WTC11 (cell line): ENCODE measurements around the gene FGFR4. TPM values are rescaled to one million over a fixed set of nuclear protein-coding genes. Genes with fewer than 3 reads are reported as not detected.

Experiments
- ATAC-seq: fragments of 200-7000 bp; cut with Tn5 transposase; 2 replicates; pipeline ENCODE4 v1.10.0; 2021; ENCODE audit warnings: mild to moderate bottlenecking, moderate library complexity
- CTCF ChIA-PET: fragments of 300-600 bp; sonication (Branson Sonifier 250); formaldehyde crosslinking; loops from one replicate; lab custom pipeline; 2021; ENCODE audit warnings: antibody characterized with exemption; lab: Charles Lee
- POLR2A ChIA-PET: fragments of 350-600 bp; sonication (Branson Sonifier 250); formaldehyde crosslinking; loops from one replicate; lab custom pipeline; 2021; ENCODE audit warnings: antibody characterized with exemption; lab: Charles Lee
- DNase-seq: peaks from one replicate; pipeline ENCODE4 v3.0.0; 2021; ENCODE audit warnings: low spot score
- H3K27ac Mint-ChIP-seq: 2 replicates; pipeline ENCODE4 v1.8.0; 2021; ENCODE audit warnings: mixed read lengths
- H3K27me3 Mint-ChIP-seq: 2 replicates; pipeline ENCODE4 v1.8.0; 2021; ENCODE audit warnings: low read depth, mild to moderate bottlenecking, moderate library complexity, mixed read lengths
- H3K36me3 Mint-ChIP-seq: 2 replicates; pipeline ENCODE4 v1.8.0; 2021; ENCODE audit warnings: mixed read lengths
- H3K4me1 Mint-ChIP-seq: 2 replicates; pipeline ENCODE4 v1.8.0; 2022; ENCODE audit warnings: mixed read lengths
- H3K4me3 Mint-ChIP-seq: 2 replicates; pipeline ENCODE4 v1.8.0; 2021; ENCODE audit warnings: mild to moderate bottlenecking, moderate library complexity, mixed read lengths
- H3K9me3 Mint-ChIP-seq: 2 replicates; pipeline ENCODE4 v1.8.0; 2021; ENCODE audit warnings: mixed read lengths
- CREM ChIP-seq: sonication (generic); formaldehyde crosslinking; IDR thresholded peaks from 2 replicates; pipeline ENCODE4 v1.8.1; 2022; ENCODE audit warnings: mild to moderate bottlenecking, missing genetic modification reagents, moderate library complexity
- ETV6 ChIP-seq: sonication (generic); formaldehyde crosslinking; IDR thresholded peaks from 2 replicates; pipeline ENCODE4 v1.8.1; 2022; ENCODE audit warnings: mild to moderate bottlenecking, missing genetic modification reagents
- FOXK1 ChIP-seq: sonication (generic); formaldehyde crosslinking; IDR thresholded peaks from 2 replicates; pipeline ENCODE4 v1.8.0; 2022; ENCODE audit warnings: mild to moderate bottlenecking, moderate library complexity, missing genetic modification reagents
- JUN ChIP-seq: sonication (generic); formaldehyde crosslinking; IDR thresholded peaks from 2 replicates; pipeline ENCODE4 v1.8.0; 2023; ENCODE audit warnings: mild to moderate bottlenecking, missing genetic modification reagents
- KAT7 ChIP-seq: sonication (generic); formaldehyde crosslinking; IDR thresholded peaks from 2 replicates; pipeline ENCODE4 v1.8.1; 2023; ENCODE audit warnings: missing genetic modification reagents, mild to moderate bottlenecking, borderline replicate concordance
- MYBL2 ChIP-seq: sonication (generic); formaldehyde crosslinking; IDR thresholded peaks from 2 replicates; pipeline ENCODE4 v1.8.1; 2023; ENCODE audit warnings: mild to moderate bottlenecking, moderate library complexity, missing genetic modification reagents
- PRRX2 ChIP-seq: fragments of 250-450 bp; sonication (Bioruptor Pico); IDR thresholded peaks from 2 replicates; pipeline ENCODE4 v1.8.0; 2021; ENCODE audit warnings: mild to moderate bottlenecking
- SMAD4 ChIP-seq: sonication (generic); formaldehyde crosslinking; IDR thresholded peaks from 2 replicates; pipeline ENCODE4 v1.8.0; 2022; ENCODE audit warnings: mild to moderate bottlenecking, missing genetic modification reagents
- TCF7 ChIP-seq: sonication (generic); formaldehyde crosslinking; IDR thresholded peaks from 2 replicates; pipeline ENCODE4 v1.8.0; 2022; ENCODE audit warnings: mild to moderate bottlenecking, low read depth, missing genetic modification reagents, moderate library complexity
- TEAD4 ChIP-seq: sonication (generic); formaldehyde crosslinking; IDR thresholded peaks from 2 replicates; pipeline ENCODE4 v1.8.0; 2022; ENCODE audit warnings: mild to moderate bottlenecking, missing genetic modification reagents
- ZNF121 ChIP-seq: sonication (generic); formaldehyde crosslinking; IDR thresholded peaks from 2 replicates; pipeline ENCODE4 v1.8.0; 2023; ENCODE audit warnings: missing genetic modification reagents
- total RNA-seq: library from RNA; stranded (reverse); gene quantifications from 3 replicates; pipeline ENCODE4 v1.2.3, GENCODE V29; 2021
- TF ChIP-seq, protein P1 (sequence below): sonication (generic); formaldehyde crosslinking; conservative IDR thresholded peaks from 2 replicates; pipeline ENCODE4 v1.8.1; 2023; ENCODE audit warnings: mild to moderate bottlenecking, low read depth, missing genetic modification reagents, moderate library complexity
- TF ChIP-seq, protein P2 (sequence below): sonication (generic); formaldehyde crosslinking; IDR thresholded peaks from 2 replicates; pipeline ENCODE4 v1.8.0; 2023; ENCODE audit warnings: missing genetic modification reagents
- TF ChIP-seq, protein P3 (sequence below): sonication (generic); formaldehyde crosslinking; IDR thresholded peaks from 2 replicates; pipeline ENCODE4 v1.8.1; 2022; ENCODE audit warnings: mild to moderate bottlenecking, missing genetic modification reagents, moderate library complexity, borderline replicate concordance
- TF ChIP-seq, protein P4 (sequence below): sonication (generic); formaldehyde crosslinking; IDR thresholded peaks from 2 replicates; pipeline ENCODE4 v1.8.0; 2022; ENCODE audit warnings: mild to moderate bottlenecking, missing genetic modification reagents
- TF ChIP-seq, protein P5 (sequence below): fragments of 250-450 bp; sonication (Bioruptor Pico); IDR thresholded peaks from 2 replicates; pipeline ENCODE4 v1.9.0; 2021; ENCODE audit warnings: moderate library complexity, mild to moderate bottlenecking, inconsistent platforms, borderline replicate concordance

The FGFR4 gene
- total RNA-seq, 1 experiment from 2014 or later = 108 TPM

DNA sequence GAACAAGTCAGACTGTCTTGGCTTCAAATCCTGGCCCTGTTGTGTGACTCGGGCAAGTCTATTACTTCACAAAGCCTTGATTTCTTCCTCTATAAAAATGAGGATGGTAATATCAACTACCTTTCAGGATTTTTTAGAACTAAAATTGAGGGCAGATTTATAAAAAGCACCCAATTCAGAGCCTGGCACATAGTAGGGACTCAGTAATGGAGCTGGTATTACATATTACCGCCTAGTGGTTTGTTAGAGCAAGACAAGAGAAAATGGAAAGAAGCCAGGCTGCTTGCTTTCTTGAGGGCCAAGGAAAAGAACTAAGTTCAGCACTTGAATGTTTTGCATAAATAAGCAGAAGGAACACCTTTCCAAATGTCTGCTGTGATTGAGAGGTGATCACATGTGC lies 44.8 kb upstream of the FGFR4 start (continued):
- TF ChIP-seq, protein P1, sequence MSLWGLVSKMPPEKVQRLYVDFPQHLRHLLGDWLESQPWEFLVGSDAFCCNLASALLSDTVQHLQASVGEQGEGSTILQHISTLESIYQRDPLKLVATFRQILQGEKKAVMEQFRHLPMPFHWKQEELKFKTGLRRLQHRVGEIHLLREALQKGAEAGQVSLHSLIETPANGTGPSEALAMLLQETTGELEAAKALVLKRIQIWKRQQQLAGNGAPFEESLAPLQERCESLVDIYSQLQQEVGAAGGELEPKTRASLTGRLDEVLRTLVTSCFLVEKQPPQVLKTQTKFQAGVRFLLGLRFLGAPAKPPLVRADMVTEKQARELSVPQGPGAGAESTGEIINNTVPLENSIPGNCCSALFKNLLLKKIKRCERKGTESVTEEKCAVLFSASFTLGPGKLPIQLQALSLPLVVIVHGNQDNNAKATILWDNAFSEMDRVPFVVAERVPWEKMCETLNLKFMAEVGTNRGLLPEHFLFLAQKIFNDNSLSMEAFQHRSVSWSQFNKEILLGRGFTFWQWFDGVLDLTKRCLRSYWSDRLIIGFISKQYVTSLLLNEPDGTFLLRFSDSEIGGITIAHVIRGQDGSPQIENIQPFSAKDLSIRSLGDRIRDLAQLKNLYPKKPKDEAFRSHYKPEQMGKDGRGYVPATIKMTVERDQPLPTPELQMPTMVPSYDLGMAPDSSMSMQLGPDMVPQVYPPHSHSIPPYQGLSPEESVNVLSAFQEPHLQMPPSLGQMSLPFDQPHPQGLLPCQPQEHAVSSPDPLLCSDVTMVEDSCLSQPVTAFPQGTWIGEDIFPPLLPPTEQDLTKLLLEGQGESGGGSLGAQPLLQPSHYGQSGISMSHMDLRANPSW = no peak
- TF ChIP-seq, protein P2, sequence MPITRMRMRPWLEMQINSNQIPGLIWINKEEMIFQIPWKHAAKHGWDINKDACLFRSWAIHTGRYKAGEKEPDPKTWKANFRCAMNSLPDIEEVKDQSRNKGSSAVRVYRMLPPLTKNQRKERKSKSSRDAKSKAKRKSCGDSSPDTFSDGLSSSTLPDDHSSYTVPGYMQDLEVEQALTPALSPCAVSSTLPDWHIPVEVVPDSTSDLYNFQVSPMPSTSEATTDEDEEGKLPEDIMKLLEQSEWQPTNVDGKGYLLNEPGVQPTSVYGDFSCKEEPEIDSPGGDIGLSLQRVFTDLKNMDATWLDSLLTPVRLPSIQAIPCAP (CRISPR knock-in tag) = no peak
- no peak for TF ChIP-seq FOXK1 (CRISPR knock-in tag)
- TF ChIP-seq, all 79 proteins: peak for 0

DNA sequence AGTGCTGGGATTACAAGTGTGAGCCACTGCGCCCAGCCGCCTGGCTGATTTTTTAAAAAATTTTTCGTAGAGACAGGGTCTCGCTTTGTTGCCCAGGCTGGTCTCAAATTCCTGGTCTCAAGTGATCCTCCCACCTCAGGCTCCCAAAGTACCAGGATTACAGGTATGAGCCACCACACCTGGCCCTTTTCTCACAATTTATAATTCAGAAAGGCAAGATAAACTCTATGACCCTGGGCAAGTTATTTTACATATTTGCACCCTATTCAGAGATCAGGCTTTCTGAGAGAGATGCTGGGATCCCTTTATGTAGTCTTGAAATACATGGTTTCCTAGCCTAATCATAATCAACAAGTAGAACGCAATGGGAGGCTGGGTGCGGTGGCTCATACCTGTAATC lies 43.6 kb upstream of the FGFR4 start:
- ATAC-seq (no peak), DNase-seq (no peak)
- Mint-ChIP-seq H3K9me3 (no peaks in the 10 kb centered on the region), H3K4me3 (no peak overlapping the region), H3K4me1 (no peaks in the 10 kb centered on the region), H3K27me3 (no peaks in the 10 kb centered on the region), H3K27ac (no peak overlapping the region), H3K36me3 (peaks cover 37% of the 10 kb centered on the region)
- TF ChIP-seq, protein P3, sequence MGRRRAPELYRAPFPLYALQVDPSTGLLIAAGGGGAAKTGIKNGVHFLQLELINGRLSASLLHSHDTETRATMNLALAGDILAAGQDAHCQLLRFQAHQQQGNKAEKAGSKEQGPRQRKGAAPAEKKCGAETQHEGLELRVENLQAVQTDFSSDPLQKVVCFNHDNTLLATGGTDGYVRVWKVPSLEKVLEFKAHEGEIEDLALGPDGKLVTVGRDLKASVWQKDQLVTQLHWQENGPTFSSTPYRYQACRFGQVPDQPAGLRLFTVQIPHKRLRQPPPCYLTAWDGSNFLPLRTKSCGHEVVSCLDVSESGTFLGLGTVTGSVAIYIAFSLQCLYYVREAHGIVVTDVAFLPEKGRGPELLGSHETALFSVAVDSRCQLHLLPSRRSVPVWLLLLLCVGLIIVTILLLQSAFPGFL = no peak
- TF ChIP-seq CREM = no peak
- no peak for TF ChIP-seq TEAD4 (CRISPR knock-in tag)
- no peak for TF ChIP-seq KAT7 (CRISPR knock-in tag)
- TF ChIP-seq, protein P4, sequence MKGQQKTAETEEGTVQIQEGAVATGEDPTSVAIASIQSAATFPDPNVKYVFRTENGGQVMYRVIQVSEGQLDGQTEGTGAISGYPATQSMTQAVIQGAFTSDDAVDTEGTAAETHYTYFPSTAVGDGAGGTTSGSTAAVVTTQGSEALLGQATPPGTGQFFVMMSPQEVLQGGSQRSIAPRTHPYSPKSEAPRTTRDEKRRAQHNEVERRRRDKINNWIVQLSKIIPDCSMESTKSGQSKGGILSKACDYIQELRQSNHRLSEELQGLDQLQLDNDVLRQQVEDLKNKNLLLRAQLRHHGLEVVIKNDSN (CRISPR knock-in tag) = no peak
- TF ChIP-seq SMAD4 (CRISPR knock-in tag) = no peak
- TF ChIP-seq PRRX2 (CRISPR knock-in tag) = no peak
- no peak for TF ChIP-seq FOXK1 (CRISPR knock-in tag)
- TF ChIP-seq, protein P5, sequence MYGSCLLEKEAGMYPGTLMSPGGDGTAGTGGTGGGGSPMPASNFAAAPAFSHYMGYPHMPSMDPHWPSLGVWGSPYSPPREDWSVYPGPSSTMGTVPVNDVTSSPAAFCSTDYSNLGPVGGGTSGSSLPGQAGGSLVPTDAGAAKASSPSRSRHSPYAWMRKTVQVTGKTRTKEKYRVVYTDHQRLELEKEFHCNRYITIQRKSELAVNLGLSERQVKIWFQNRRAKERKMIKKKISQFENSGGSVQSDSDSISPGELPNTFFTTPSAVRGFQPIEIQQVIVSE = no peak
- no peak for TF ChIP-seq ETV6
- no peak for TF ChIP-seq JUN (CRISPR knock-in tag)
- TF ChIP-seq, protein P1 = no peak
- no peak for TF ChIP-seq MYBL2 (CRISPR knock-in tag)
- no peak for TF ChIP-seq TCF7 (CRISPR knock-in tag)
- no peak for TF ChIP-seq ZNF121 (CRISPR knock-in tag)
- POLR2A ChIA-PET = no interaction called here
- CTCF ChIA-PET = interaction anchor here (1.1 to 1.7 kb wide), 4 partner anchors 21 to 382 kb away, joined by 3 to 8 read pairs (median 6); partner anchors contain the start of genes FGFR4 and ZNF346
